Activated CD4-positive, CD25-positive, alpha-beta regulatory T cell treated with anti-CD3 and anti-CD28 coated beads, Interleukin-2, amount 50 U/mL, for 24 hours (primary cell): Measurements from ENCODE around the gene COX7B.
"Not testable (repeated sequence)": the region's sequence is repeated elsewhere in the genome, so short reads cannot be mapped to it uniquely, and the experiment has no call there.

Experiments used
- ATAC-seq, 2 donors: fragments of 150-1000 bp; cut with Tn5 transposase; one replicate each; pipeline ENCODE4 v1.10.0; 2021; ENCODE audit warnings: mild to moderate bottlenecking in 1 of 2, moderate library complexity in 1 of 2

The COX7B gene

DNA sequence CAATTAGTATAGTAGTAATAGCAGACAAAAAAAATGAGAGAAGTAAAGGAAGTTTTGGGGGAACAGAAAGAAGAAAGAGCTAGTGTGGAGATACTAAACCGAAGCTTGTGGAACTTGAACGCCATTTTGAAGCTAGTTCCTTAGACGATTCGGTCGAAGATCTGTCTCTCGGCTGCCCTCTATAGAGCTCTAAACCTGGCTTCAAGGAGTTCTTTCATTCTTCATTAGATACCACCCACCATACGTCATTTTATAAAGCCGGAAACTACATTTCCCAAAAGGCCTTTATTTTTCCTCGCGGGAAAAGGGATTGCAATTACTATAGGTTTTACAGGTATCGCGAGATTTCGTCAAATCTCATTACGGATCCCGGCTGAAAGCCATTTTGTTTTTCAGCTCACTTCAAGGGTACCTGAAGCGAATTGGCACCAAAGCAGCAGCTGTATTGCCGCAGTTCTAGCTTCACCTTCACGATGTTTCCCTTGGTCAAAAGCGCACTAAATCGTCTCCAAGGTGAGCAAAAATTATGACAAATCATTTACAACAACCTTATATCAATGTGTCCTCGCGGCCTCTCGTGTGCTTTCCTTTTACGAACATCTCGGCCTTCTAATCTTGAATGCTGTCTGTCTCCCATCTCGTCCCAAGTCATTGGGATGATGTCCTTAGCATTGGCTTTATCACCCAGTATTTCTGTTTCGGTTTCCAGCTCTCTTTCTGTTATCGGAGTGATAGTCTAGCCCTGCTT is at the start of gene COX7B:
Gene COX7B, plus strand, starts transcription at position 388 of the 748 bp plus-strand sequence. Its CDS starts 86 bp downstream, at position 474.
- peak; percentile 61 to 64 for ATAC-seq

GRCh38 chrX:77875372-77875771 is 23.9 kb upstream of the COX7B start:
- ATAC-seq, result no peak

GRCh38 chrX:77881418-77881817 is 17.9 kb upstream of the COX7B start:
- ATAC-seq, result not testable (repeated sequence)

DNA sequence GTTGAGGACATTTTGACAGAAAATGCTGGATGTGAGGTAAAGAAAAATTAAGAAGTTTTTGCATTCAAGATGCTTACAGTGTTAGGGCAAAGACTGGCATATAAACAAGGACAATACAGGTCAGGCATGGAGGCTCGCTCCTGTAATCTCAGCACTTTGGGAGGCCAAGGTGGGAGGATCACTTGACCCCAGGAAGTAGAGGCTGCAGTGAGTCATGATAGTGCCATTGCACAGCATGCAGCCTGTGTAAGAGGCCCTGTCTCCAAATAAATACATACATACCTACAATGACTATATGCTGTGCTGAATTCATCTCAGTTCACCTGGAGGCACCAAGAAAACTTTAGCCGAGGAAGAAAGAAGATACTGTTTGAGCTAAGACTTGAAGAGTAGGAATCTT is 6.4 kb upstream of the COX7B start:
- no peak for ATAC-seq

GRCh38 chrX:77893713-77894112 is 5.6 kb upstream of the COX7B start:
- ATAC-seq, result no peak

GRCh38 chrX:77894921-77895886 is 4.1 kb upstream of the COX7B start, which contains the start of gene MAGT1:
TSS of gene MAGT1 (minus strand) at chrX:77895435. CDS start at chrX:77895410, 25 bp downstream.
- ATAC-seq, result peak; percentile 94

DNA sequence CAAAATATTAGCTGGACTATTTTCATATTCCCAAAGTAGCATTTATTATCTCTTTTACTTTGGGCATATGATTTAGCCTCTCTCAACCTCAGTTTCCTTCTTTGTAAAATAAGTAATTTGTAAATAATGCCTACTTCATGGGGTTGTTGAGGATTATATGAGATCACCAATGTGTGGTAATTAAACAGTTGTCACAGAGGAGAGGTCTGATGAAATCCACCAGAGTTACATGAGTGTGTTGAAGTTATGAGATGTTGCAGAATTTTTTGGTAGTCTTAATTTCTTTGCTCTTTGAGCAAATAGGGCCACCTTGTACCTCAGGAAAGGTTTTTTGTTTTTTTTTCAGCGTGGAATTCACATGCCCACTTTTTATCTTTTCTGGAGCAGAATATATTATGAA is 1.4 kb downstream of the COX7B start:
- no peak for ATAC-seq

- ATAC-seq, result no peak
Observed at GRCh38 chrX:77901506-77901905, 2.2 kb downstream of the COX7B start.

- peak; percentile 95 to 96 for ATAC-seq
Observed at GRCh38 chrX:77910108-77910840, 11.0 kb downstream of the COX7B start, which contains the start of gene ATP7A. TSS of gene ATP7A (plus strand) at chrX:77910693. CDS start at chrX:77971642, 60,949 bp downstream.

GRCh38 chrX:77917294-77917933 is 18.1 kb downstream of the COX7B start:
- ATAC-seq, result peak in 1 of 2 donors; percentile 41

- ATAC-seq, result no peak
Observed at GRCh38 chrX:77918568-77918967, 19.3 kb downstream of the COX7B start.

- ATAC-seq, result not testable (repeated sequence)
Observed at GRCh38 chrX:77919370-77919769, 20.1 kb downstream of the COX7B start.

GRCh38 chrX:77922787-77923186 is 23.5 kb downstream of the COX7B start:
- no peak for ATAC-seq

- no peak for ATAC-seq
Observed at GRCh38 chrX:77924320-77924859, 25.1 kb downstream of the COX7B start.

- peak; percentile 32 to 33 for ATAC-seq
Observed at GRCh38 chrX:77925764-77926163, 26.5 kb downstream of the COX7B start.

GRCh38 chrX:77930581-77930980 is 31.3 kb downstream of the COX7B start:
- no peak for ATAC-seq

DNA sequence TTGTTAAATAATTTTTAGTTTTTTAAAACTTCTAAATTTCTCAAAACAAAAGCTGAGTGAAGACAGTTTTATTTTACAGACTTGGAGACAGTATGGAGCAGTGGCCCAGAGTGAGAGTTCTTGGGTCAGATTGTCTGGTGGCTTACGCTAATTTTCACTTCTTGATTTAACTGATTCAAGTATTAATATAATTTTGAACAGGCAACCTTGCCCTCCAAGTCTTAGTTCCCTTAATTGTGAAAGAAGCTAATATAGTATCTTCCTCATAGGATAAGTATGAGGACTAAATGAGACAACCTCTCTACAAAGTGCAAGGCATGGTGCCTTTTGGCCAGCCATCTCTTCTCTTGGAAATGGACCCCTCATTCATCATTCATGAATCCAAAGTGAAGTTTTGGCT is 36.6 kb downstream of the COX7B start:
- no peak for ATAC-seq

GRCh38 chrX:77936299-77936698 is 37.0 kb downstream of the COX7B start:
- no peak for ATAC-seq

DNA sequence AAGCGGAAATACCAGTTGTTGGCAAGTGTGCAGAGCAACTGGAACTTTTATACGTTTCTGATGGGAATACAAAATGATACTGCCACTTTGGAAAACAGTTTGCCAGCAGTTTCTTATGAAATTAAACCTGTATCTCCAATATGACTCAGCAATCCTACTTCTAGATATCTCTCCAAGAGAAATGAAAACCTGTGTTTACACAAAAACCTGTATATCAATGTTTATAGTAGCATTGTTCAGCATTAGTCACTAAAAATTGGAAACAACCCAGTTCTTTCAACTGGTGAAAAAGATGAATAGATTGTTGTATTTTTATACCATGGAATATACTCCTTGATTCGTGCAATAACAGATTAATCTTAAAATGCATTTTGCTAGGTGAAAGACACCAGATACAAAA is 38.0 kb downstream of the COX7B start:
- no peak for ATAC-seq

DNA sequence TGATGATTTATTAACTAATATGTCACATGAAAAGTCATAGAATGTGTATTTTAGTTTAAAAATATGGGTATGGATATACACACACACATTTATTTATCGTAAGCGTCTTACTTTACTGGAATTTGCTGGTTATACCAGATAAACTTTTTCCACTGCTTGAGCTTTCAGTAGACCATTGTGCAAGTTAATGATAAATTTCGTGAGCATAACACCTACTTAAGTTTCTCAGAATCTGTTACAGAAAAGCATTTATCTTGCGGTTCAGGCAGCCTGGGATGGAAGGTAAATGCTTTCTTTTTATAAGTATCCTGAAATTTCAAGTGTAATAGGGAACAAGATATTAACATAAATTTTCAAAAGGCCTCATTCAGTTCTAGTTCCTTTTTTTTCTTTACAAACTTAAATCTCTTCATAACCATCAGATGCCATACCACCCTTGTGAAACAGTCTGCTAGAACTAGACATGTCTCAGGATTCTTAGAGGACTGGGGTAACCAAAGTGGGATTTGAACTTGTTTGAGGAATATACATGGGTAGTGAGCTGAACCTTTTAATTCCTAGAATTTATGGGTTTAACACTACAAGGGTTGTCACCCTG is 38.9 kb downstream of the COX7B start:
- no peak for ATAC-seq

GRCh38 chrX:77945031-77945430 is 45.8 kb downstream of the COX7B start:
- not testable (repeated sequence) for ATAC-seq
